Gastroesophageal sphincter (tissue), 3 donors: ENCODE measurements around the gene OR52M1.

ENCODE experiments used
- CTCF ChIP-seq, 4 experiments: fragments of 200-600 bp in 2 of 4; fragments of 450-650 bp in 2 of 4; sonication (generic) in 1 of 4; IDR thresholded peaks; one replicate each; pipeline ENCODE4 v1.5.1; 2017 to 2019; ENCODE audit warnings: antibody characterized with exemption in 4 of 4, mild to moderate bottlenecking in 2 of 4, moderate library complexity in 2 of 4
- POLR2AphosphoS5 ChIP-seq: sonication (generic); formaldehyde crosslinking; IDR thresholded peaks from one replicate; pipeline ENCODE4 v1.6.1; 2017; ENCODE audit warnings: antibody characterized with exemption

GRCh38 chr11:4546878-4547277 is 1.9 kb downstream of the OR52M1 start:
- no peak for TF ChIP-seq CTCF (IDR thresholded peaks at IDR 0.05)
- no peak for TF ChIP-seq POLR2AphosphoS5
